HT1080 (cell line): ENCODE results near the gene TTC21B. TPM values are rescaled to one million over a fixed set of nuclear protein-coding genes. Genes with fewer than 3 reads are reported as not detected.

Source experiments
- DNase-seq: peaks from one replicate; pipeline ENCODE4 v3.0.0-alpha.2; 2015; ENCODE audit warnings: low read depth
- total RNA-seq: library from RNA; depleted of rRNA; stranded (reverse); fragments of >200 nt; shearing (Covaris generic); gene quantifications from 2 replicates; pipeline ENCODE4 v1.2.3, GENCODE V29; 2014; rRNA removed

TTC21B gene
- total RNA-seq, 1 experiment from 2014 or later: 17.7 TPM

- DNase-seq: peak; percentile 52
These were observed 114.0 kb downstream of the TTC21B start for GRCh38 chr2:165839610-165840009.

GRCh38 chr2:165837122-165837521, 116.5 kb downstream of the TTC21B start:
- peak; percentile 41 for DNase-seq

GRCh38 chr2:165835363-165835762, 118.2 kb downstream of the TTC21B start:
- DNase-seq: no peak

GRCh38 chr2:165833156-165833555, 120.4 kb downstream of the TTC21B start:
- DNase-seq: peak; percentile 75

- no peak for DNase-seq
These were observed 125.7 kb downstream of the TTC21B start for GRCh38 chr2:165827921-165828276.

- no peak for DNase-seq
These were observed 126.3 kb downstream of the TTC21B start for GRCh38 chr2:165827016-165827920.

- DNase-seq: peak; percentile 9
These were observed 128.5 kb downstream of the TTC21B start for GRCh38 chr2:165825041-165825440.

Other genes starting within 250 kb of the TTC21B start
- 0.50 TPM in 1 of 2 replicates, not detected in the other for gene GALNT3, start 159.5 kb downstream of the TTC21B start, total RNA-seq
- 0.02 TPM in 1 of 2 replicates, not detected in the other for gene SCN1A, start 174.2 kb upstream of the TTC21B start, total RNA-seq